ENCODE data around the gene KIR2DL1.

- TF ChIP-seq SMC3 (conservative IDR thresholded peaks at IDR 0.05; ENCODE audit: poor library complexity) (no peak), RAD21 (conservative IDR thresholded peaks at IDR 0.05) (no peak), POLR2AphosphoS5 (IDR thresholded peaks at IDR 0.05) (no peak), EZH2 (IDR thresholded peaks at IDR 0.05; ENCODE audit: borderline replicate concordance, insufficient read depth, low read length, poor library complexity, severe bottlenecking) (no peak)
- TF ChIP-seq, protein P1, sequence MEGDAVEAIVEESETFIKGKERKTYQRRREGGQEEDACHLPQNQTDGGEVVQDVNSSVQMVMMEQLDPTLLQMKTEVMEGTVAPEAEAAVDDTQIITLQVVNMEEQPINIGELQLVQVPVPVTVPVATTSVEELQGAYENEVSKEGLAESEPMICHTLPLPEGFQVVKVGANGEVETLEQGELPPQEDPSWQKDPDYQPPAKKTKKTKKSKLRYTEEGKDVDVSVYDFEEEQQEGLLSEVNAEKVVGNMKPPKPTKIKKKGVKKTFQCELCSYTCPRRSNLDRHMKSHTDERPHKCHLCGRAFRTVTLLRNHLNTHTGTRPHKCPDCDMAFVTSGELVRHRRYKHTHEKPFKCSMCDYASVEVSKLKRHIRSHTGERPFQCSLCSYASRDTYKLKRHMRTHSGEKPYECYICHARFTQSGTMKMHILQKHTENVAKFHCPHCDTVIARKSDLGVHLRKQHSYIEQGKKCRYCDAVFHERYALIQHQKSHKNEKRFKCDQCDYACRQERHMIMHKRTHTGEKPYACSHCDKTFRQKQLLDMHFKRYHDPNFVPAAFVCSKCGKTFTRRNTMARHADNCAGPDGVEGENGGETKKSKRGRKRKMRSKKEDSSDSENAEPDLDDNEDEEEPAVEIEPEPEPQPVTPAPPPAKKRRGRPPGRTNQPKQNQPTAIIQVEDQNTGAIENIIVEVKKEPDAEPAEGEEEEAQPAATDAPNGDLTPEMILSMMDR (IDR thresholded peaks at IDR 0.05; ENCODE audit: poor library complexity, severe bottlenecking), result no peak
Measured at GRCh38 chr19:54728167-54728566, 41.4 kb upstream of the KIR2DL1 start.

Data from neural cell (in vitro differentiated cells).